Measurements from ENCODE around the gene SPAST.
"Not testable (repeated sequence)": the region's sequence is repeated elsewhere in the genome, so short reads cannot be mapped to it uniquely, and the experiment has no call there.

SPAST gene

GRCh38 chr2:32159678-32160077, 96.3 kb downstream of the SPAST start:
- no peak overlapping the region for H3K27ac ChIP-seq
- no peaks in the 10 kb centered on the region for H3K9me3 ChIP-seq (ENCODE audit: low read depth, low read length)
- H3K4me3 ChIP-seq, result no peak overlapping the region
- no peak for DNase-seq (ENCODE audit: low read depth, low spot score)
- TF ChIP-seq POLR2AphosphoS5 (IDR thresholded peaks at IDR 0.05; ENCODE audit: borderline replicate concordance, low read depth, low read length) (no peak), FOXP2 (optimal IDR thresholded peaks at IDR 0.05; ENCODE audit: control extremely low read depth, extremely low read length, insufficient read depth) (no peak), EZH2 (IDR thresholded peaks at IDR 0.05) (no peak)
- no peak overlapping the region for H3K9ac ChIP-seq (ENCODE audit: insufficient read length)
- peaks cover 19% of the 10 kb centered on the region; the same call in 1 of the 2 replicates for H3K36me3 ChIP-seq (ENCODE audit: insufficient read depth, low read length)

GRCh38 chr2:32161296-32161695, 97.9 kb downstream of the SPAST start:
- no peak for TF ChIP-seq FOXP2 (optimal IDR thresholded peaks at IDR 0.05; ENCODE audit: control extremely low read depth, extremely low read length, insufficient read depth)
- no peak for TF ChIP-seq EZH2 (IDR thresholded peaks at IDR 0.05)
- no peak for TF ChIP-seq POLR2AphosphoS5 (IDR thresholded peaks at IDR 0.05; ENCODE audit: borderline replicate concordance, low read depth, low read length)
- H3K9me3 ChIP-seq (ENCODE audit: low read depth, low read length), result no peaks in the 10 kb centered on the region
- no peak for DNase-seq (ENCODE audit: low read depth, low spot score)
- no peak overlapping the region for H3K4me3 ChIP-seq
- H3K27ac ChIP-seq, result no peak overlapping the region
- no peak overlapping the region for H3K9ac ChIP-seq (ENCODE audit: insufficient read length)
- H3K36me3 ChIP-seq (ENCODE audit: insufficient read depth, low read length), result 0 out of 2 replicates have a peak, but pooled peaks cover 8% of the 10 kb centered on the region

GRCh38 chr2:32164254-32164653, 100.9 kb downstream of the SPAST start:
- H3K9ac ChIP-seq (ENCODE audit: insufficient read length); H3K36me3 ChIP-seq (ENCODE audit: insufficient read depth, low read length); H3K27ac ChIP-seq; H3K9me3 ChIP-seq (ENCODE audit: low read depth, low read length); DNase-seq (ENCODE audit: low read depth, low spot score): not testable (repeated sequence)
- H3K4me3 ChIP-seq, result peak overlapping the region; percentile 79

- peak overlapping the region; percentile 83 for H3K27ac ChIP-seq
- H3K4me3 ChIP-seq, result peak overlapping the region; percentile 79
- not testable (repeated sequence) for H3K36me3 ChIP-seq (ENCODE audit: insufficient read depth, low read length); H3K9me3 ChIP-seq (ENCODE audit: low read depth, low read length); DNase-seq (ENCODE audit: low read depth, low spot score)
- H3K9ac ChIP-seq (ENCODE audit: insufficient read length), result peak overlapping the region; percentile 86
These were observed 101.6 kb downstream of the SPAST start for GRCh38 chr2:32165027-32165347.

- H3K36me3 ChIP-seq (ENCODE audit: insufficient read depth, low read length), result peaks cover 6% of the 10 kb centered on the region
- peak overlapping the region; percentile 25; the same call in 1 of the 2 replicates for H3K27ac ChIP-seq
- peak overlapping the region; percentile 86 for H3K9ac ChIP-seq (ENCODE audit: insufficient read length)
- TF ChIP-seq FOXP2 (optimal IDR thresholded peaks at IDR 0.05; ENCODE audit: control extremely low read depth, extremely low read length, insufficient read depth), result no peak
- TF ChIP-seq POLR2AphosphoS5 (IDR thresholded peaks at IDR 0.05; ENCODE audit: borderline replicate concordance, low read depth, low read length), result no peak
- TF ChIP-seq EZH2 (IDR thresholded peaks at IDR 0.05), result no peak
- peak overlapping the region; percentile 79 for H3K4me3 ChIP-seq
- no peak for DNase-seq (ENCODE audit: low read depth, low spot score)
- H3K9me3 ChIP-seq (ENCODE audit: low read depth, low read length), result no peaks in the 10 kb centered on the region
These were observed 102.8 kb downstream of the SPAST start for GRCh38 chr2:32166115-32166574.

- Histone ChIP-seq H3K4me3 (no peak overlapping the region), H3K36me3 (ENCODE audit: insufficient read depth, low read length) (peaks cover 17% of the 10 kb centered on the region), H3K9me3 (ENCODE audit: low read depth, low read length) (no peaks in the 10 kb centered on the region), H3K9ac (ENCODE audit: insufficient read length) (no peak overlapping the region), H3K27ac (no peak overlapping the region)
- DNase-seq (ENCODE audit: low read depth, low spot score), result no peak
- TF ChIP-seq FOXP2 (optimal IDR thresholded peaks at IDR 0.05; ENCODE audit: control extremely low read depth, extremely low read length, insufficient read depth) (no peak), POLR2AphosphoS5 (IDR thresholded peaks at IDR 0.05; ENCODE audit: borderline replicate concordance, low read depth, low read length) (no peak), EZH2 (IDR thresholded peaks at IDR 0.05) (no peak)
These were observed 105.2 kb downstream of the SPAST start for GRCh38 chr2:32168513-32168912.

- no peak for DNase-seq (ENCODE audit: low read depth, low spot score)
- no peak overlapping the region for H3K9ac ChIP-seq (ENCODE audit: insufficient read length)
- no peak for TF ChIP-seq EZH2 (IDR thresholded peaks at IDR 0.05)
- no peak for TF ChIP-seq POLR2AphosphoS5 (IDR thresholded peaks at IDR 0.05; ENCODE audit: borderline replicate concordance, low read depth, low read length)
- no peak for TF ChIP-seq FOXP2 (optimal IDR thresholded peaks at IDR 0.05; ENCODE audit: control extremely low read depth, extremely low read length, insufficient read depth)
- H3K27ac ChIP-seq, result no peak overlapping the region
- no peaks in the 10 kb centered on the region for H3K9me3 ChIP-seq (ENCODE audit: low read depth, low read length)
- peaks cover 33% of the 10 kb centered on the region for H3K36me3 ChIP-seq (ENCODE audit: insufficient read depth, low read length)
- H3K4me3 ChIP-seq, result no peak overlapping the region
These were observed 109.5 kb downstream of the SPAST start for GRCh38 chr2:32172870-32173269.

GRCh38 chr2:32182667-32183066, 119.3 kb downstream of the SPAST start:
- Histone ChIP-seq H3K27ac (no peak overlapping the region), H3K4me3 (no peak overlapping the region), H3K36me3 (ENCODE audit: insufficient read depth, low read length) (peaks cover 19% of the 10 kb centered on the region), H3K9me3 (ENCODE audit: low read depth, low read length) (no peaks in the 10 kb centered on the region), H3K9ac (ENCODE audit: insufficient read length) (no peak overlapping the region)
- no peak for DNase-seq (ENCODE audit: low read depth, low spot score)
- TF ChIP-seq EZH2 (IDR thresholded peaks at IDR 0.05) (no peak), FOXP2 (optimal IDR thresholded peaks at IDR 0.05; ENCODE audit: control extremely low read depth, extremely low read length, insufficient read depth) (no peak), POLR2AphosphoS5 (IDR thresholded peaks at IDR 0.05; ENCODE audit: borderline replicate concordance, low read depth, low read length) (no peak)

GRCh38 chr2:32189011-32189410, 125.7 kb downstream of the SPAST start:
- TF ChIP-seq FOXP2 (optimal IDR thresholded peaks at IDR 0.05; ENCODE audit: control extremely low read depth, extremely low read length, insufficient read depth) (no peak), EZH2 (IDR thresholded peaks at IDR 0.05) (no peak), POLR2AphosphoS5 (IDR thresholded peaks at IDR 0.05; ENCODE audit: borderline replicate concordance, low read depth, low read length) (no peak)
- Histone ChIP-seq H3K36me3 (ENCODE audit: insufficient read depth, low read length) (peaks cover 19% of the 10 kb centered on the region), H3K9ac (ENCODE audit: insufficient read length) (no peak overlapping the region)

More at GRCh38 chr2:32189011-32189410, 125.7 kb downstream of the SPAST start:
- H3K9me3 ChIP-seq (ENCODE audit: low read depth, low read length), result no peaks in the 10 kb centered on the region
- DNase-seq (ENCODE audit: low read depth, low spot score), result no peak
- H3K27ac ChIP-seq, result no peak overlapping the region
- H3K4me3 ChIP-seq, result no peak overlapping the region

All from SK-N-MC (cell line).